ENCODE data around the gene CRTAC1.
A peak's percentile ranks its signal among the peaks of the same experiment; 100 is the strongest.

- peak; percentile 60 for TF ChIP-seq CTCF (conservative IDR thresholded peaks at IDR 0.05)
- no peak for TF ChIP-seq ZFX (IDR thresholded peaks at IDR 0.05)
Measured at GRCh38 chr10:97943294-97943693, 87.1 kb downstream of the CRTAC1 start.
